Hematopoietic multipotent progenitor cell treated with erythropoietin and hydrocortisone succinate and interleukin-3 and kit ligand, for 8 days (in vitro differentiated cells): ENCODE results near the gene GPR150.

ENCODE experiments used
- DNase-seq: peaks from one replicate; pipeline ENCODE4 v3.0.0-alpha.2; 2015

Gene GPR150

GRCh38 chr5:95655575-95655974 is 35.7 kb downstream of the GPR150 start:
- peak; percentile 88 for DNase-seq

GRCh38 chr5:95660060-95660459 is 40.2 kb downstream of the GPR150 start:
- no peak for DNase-seq

GRCh38 chr5:95662946-95663345 is 43.1 kb downstream of the GPR150 start:
- DNase-seq: no peak

- DNase-seq: peak; percentile 79
These were observed 44.4 kb downstream of the GPR150 start for GRCh38 chr5:95664204-95664786.

- DNase-seq: no peak
These were observed 47.3 kb downstream of the GPR150 start for GRCh38 chr5:95667061-95667618.

GRCh38 chr5:95667678-95668077 is 47.8 kb downstream of the GPR150 start:
- DNase-seq: no peak

- no peak for DNase-seq
These were observed 48.3 kb downstream of the GPR150 start for GRCh38 chr5:95668216-95668615.

GRCh38 chr5:95668728-95669127 is 48.8 kb downstream of the GPR150 start:
- no peak for DNase-seq

GRCh38 chr5:95669540-95669939 is 49.7 kb downstream of the GPR150 start:
- DNase-seq: no peak

GRCh38 chr5:95669985-95670384 is 50.1 kb downstream of the GPR150 start:
- no peak for DNase-seq

- no peak for DNase-seq
These were observed 50.7 kb downstream of the GPR150 start for GRCh38 chr5:95670568-95670967.
